Vagina (tissue), 2 donors: ENCODE results near the gene ETS1. TPM values are rescaled to one million over a fixed set of nuclear protein-coding genes. Genes with fewer than 3 reads are reported as not detected.

ENCODE experiments used
- DNase-seq, 2 donors: peaks; one replicate each; pipeline ENCODE4 v3.0.0-alpha.2; 2017; ENCODE audit errors: extremely low spot score in 2 of 2
- H3K27ac ChIP-seq: fragments of 200-600 bp; sonication (generic); one replicate; pipeline ENCODE4 v1.5.1; 2019
- H3K27me3 ChIP-seq: fragments of 200-600 bp; sonication (generic); one replicate; pipeline ENCODE4 v1.5.1; 2019
- H3K36me3 ChIP-seq, 2 donors: fragments of 200-600 bp; sonication (generic); one replicate each; pipeline ENCODE4 v1.5.1; 2017 to 2019
- H3K4me1 ChIP-seq: fragments of 200-600 bp; sonication (generic); one replicate; pipeline ENCODE4 v1.5.1; 2019
- H3K4me3 ChIP-seq, 2 donors: fragments of 200-600 bp; sonication (generic); 1 replicate in 1 of 2; 2 replicates in 1 of 2; pipeline ENCODE4 v1.5.1; 2016 to 2019
- H3K9me3 ChIP-seq: fragments of 200-600 bp; sonication (generic); one replicate; pipeline ENCODE4 v1.5.1; 2019
- POLR2A ChIP-seq, 2 donors: fragments of 450-650 bp; IDR thresholded peaks; one replicate each; pipeline ENCODE4 v1.6.1; 2017; ENCODE audit warnings: antibody characterized with exemption in 2 of 2, mild to moderate bottlenecking in 2 of 2, moderate library complexity in 2 of 2
- POLR2AphosphoS5 ChIP-seq, 2 donors: sonication (generic); formaldehyde crosslinking; IDR thresholded peaks; one replicate each; pipeline ENCODE4 v1.9.0; 2017; ENCODE audit warnings: antibody characterized with exemption in 2 of 2, mild to moderate bottlenecking in 2 of 2, low read depth in 1 of 2; ENCODE audit not compliant: insufficient read depth in 1 of 2
- intact Hi-C: fragments of 100-400 bp; cut with DNase I; formaldehyde crosslinking; loops from one replicate; pipeline ENCODE4 v1.15.1; 2023
- microRNA-seq: library from miRNA; unstranded; fragments of <30 nt; microRNA quantifications from one replicate; pipeline ENCODE4, GENCODE V29; 2017; ENCODE audit warnings: borderline number of aligned reads, borderline replicate concordance
- small RNA-seq: library from RNA; depleted of rRNA; stranded (forward); fragments of <200 nt; gene quantifications from one replicate; pipeline ENCODE3, GENCODE V24; 2016
- total RNA-seq: library from RNA; depleted of rRNA; stranded (reverse); fragments of >200 nt; gene quantifications from one replicate; pipeline ENCODE4 v1.2.3, GENCODE V29; 2016
- TF ChIP-seq, protein P1 (sequence below), 3 experiments: fragments of 450-650 bp in 2 of 3; fragments of 200-600 bp in 1 of 3; sonication (generic) in 1 of 3; IDR thresholded peaks; one replicate each; pipeline ENCODE4 v1.5.1; 2017 to 2019; ENCODE audit warnings: antibody characterized with exemption in 3 of 3, mild to moderate bottlenecking in 2 of 3, moderate library complexity in 2 of 3

Gene ETS1
- total RNA-seq, 1 donor from 2014 or later, result 51.6 TPM

DNA sequence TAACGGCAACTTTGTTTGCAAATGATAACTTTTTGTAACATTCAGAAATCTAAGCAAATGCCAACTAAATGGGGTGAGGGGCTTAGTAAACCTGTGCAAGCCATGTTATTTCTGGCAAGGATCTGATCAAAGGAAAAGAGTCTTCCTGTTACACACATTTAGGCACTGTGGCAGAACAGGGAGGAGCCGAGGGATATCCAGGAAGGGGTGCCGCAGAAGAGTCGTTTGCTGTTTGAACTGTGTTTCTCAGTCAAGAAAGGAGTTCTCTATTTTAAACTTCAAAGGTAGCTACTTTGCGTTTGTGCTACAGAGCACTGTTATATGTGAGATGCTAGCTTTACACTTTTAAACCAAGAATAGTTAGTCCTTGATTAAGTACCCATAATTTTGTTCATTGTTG lies 175.5 kb downstream of the ETS1 start:
- TF ChIP-seq, protein P1, sequence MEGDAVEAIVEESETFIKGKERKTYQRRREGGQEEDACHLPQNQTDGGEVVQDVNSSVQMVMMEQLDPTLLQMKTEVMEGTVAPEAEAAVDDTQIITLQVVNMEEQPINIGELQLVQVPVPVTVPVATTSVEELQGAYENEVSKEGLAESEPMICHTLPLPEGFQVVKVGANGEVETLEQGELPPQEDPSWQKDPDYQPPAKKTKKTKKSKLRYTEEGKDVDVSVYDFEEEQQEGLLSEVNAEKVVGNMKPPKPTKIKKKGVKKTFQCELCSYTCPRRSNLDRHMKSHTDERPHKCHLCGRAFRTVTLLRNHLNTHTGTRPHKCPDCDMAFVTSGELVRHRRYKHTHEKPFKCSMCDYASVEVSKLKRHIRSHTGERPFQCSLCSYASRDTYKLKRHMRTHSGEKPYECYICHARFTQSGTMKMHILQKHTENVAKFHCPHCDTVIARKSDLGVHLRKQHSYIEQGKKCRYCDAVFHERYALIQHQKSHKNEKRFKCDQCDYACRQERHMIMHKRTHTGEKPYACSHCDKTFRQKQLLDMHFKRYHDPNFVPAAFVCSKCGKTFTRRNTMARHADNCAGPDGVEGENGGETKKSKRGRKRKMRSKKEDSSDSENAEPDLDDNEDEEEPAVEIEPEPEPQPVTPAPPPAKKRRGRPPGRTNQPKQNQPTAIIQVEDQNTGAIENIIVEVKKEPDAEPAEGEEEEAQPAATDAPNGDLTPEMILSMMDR (IDR thresholded peaks at IDR 0.05), result no peak
- TF ChIP-seq POLR2A (IDR thresholded peaks at IDR 0.05) (no peak), POLR2AphosphoS5 (IDR thresholded peaks at IDR 0.05; ENCODE audit: insufficient read depth in 1 of 2, low read depth in 1 of 2) (no peak)
- intact Hi-C loops, result no loop called here
- Histone ChIP-seq H3K4me1 (no peaks in the 10 kb centered on the region), H3K27ac (no peak overlapping the region), H3K4me3 (no peak overlapping the region), H3K9me3 (no peaks in the 10 kb centered on the region), H3K27me3 (no peaks in the 10 kb centered on the region), H3K36me3 (no peaks in the 10 kb centered on the region)
- no peak for DNase-seq

DNA sequence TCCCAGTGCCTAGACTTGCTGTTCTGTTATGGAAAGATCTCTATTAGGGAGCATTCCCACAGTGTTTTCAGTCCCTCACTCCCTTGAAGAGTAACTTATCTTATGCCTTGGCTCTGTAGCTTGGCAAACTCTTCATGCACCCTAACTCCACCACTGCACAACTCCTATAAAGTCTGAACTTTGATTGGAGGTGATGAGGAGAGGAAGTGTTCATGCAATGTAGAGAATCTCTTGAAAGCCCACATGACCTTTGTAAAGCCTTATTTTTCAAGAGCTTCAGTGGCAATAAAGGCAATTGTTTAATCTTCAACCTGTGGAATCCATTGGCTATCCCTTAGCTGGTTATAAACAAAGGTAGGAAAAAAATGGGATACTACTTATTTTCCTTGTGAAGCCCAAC lies 176.2 kb downstream of the ETS1 start:
- Histone ChIP-seq H3K27ac (no peak overlapping the region), H3K36me3 (no peaks in the 10 kb centered on the region), H3K27me3 (no peaks in the 10 kb centered on the region), H3K9me3 (no peaks in the 10 kb centered on the region), H3K4me1 (peaks cover 4% of the 10 kb centered on the region), H3K4me3 (no peak overlapping the region)
- no peak for DNase-seq
- intact Hi-C loops, result no loop called here
- TF ChIP-seq, protein P1 (IDR thresholded peaks at IDR 0.05), result no peak
- no peak for TF ChIP-seq POLR2A (IDR thresholded peaks at IDR 0.05)
- TF ChIP-seq POLR2AphosphoS5 (IDR thresholded peaks at IDR 0.05; ENCODE audit: insufficient read depth in 1 of 2, low read depth in 1 of 2), result no peak

DNA sequence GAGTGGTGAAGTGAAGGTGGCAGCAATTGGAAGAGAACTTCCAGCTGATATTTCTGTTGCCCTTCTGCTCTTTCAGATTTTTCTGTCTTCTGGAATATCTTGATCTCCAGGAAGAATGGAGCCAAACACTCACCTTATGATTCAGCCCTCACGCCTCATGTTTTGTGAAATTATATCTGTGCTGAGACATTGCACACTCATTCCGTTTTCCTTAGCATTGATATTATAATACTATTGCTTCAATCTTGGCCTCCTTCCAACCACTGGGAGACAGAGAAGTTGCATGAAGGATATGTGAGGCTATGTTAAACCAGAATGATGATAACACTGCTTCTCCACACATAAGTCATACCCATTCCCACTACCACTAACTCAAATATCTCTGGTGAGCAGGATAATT lies 177.9 kb downstream of the ETS1 start:
- TF ChIP-seq, protein P1 (IDR thresholded peaks at IDR 0.05), result no peak
- TF ChIP-seq POLR2A (IDR thresholded peaks at IDR 0.05), result no peak
- TF ChIP-seq POLR2AphosphoS5 (IDR thresholded peaks at IDR 0.05; ENCODE audit: insufficient read depth in 1 of 2, low read depth in 1 of 2), result no peak
- Histone ChIP-seq H3K36me3 (no peaks in the 10 kb centered on the region), H3K27me3 (no peaks in the 10 kb centered on the region), H3K9me3 (no peaks in the 10 kb centered on the region), H3K4me3 (no peak overlapping the region), H3K27ac (no peak overlapping the region), H3K4me1 (peaks cover 13% of the 10 kb centered on the region)
- intact Hi-C loops, result no loop called here
- no peak for DNase-seq

Small RNA genes within 50 kb of the gene (microRNA-seq; reads per million reads assigned to microRNA genes)
- not detected for gene MIR6090

Small RNA genes within 50 kb of the gene (small RNA-seq; reads per million reads assigned to genes)
- not detected for gene MIR6090

Other genes with a start within 250 kb of the ETS1 start
- gene FLI1, start 106.5 kb upstream of the ETS1 start, total RNA-seq, result 29.5 TPM